GM19468 (cell line): ENCODE data around the gene MAFF.

ENCODE experiments used
- ATAC-seq: cut with Tn5 transposase; IDR thresholded peaks from one replicate; pipeline ENCODE4 v1.9.1; 2021; ENCODE audit warnings: mild to moderate bottlenecking, moderate library complexity, moderate number of reproducible peaks; ENCODE audit not compliant: unreplicated experiment; ENCODE audit errors: extremely low read depth

Gene MAFF

GRCh38 chr22:38202437-38203089, 769 bp downstream of the MAFF start:
- ATAC-seq: no peak

GRCh38 chr22:38203090-38203810, 1.5 kb downstream of the MAFF start:
- no peak for ATAC-seq

DNA sequence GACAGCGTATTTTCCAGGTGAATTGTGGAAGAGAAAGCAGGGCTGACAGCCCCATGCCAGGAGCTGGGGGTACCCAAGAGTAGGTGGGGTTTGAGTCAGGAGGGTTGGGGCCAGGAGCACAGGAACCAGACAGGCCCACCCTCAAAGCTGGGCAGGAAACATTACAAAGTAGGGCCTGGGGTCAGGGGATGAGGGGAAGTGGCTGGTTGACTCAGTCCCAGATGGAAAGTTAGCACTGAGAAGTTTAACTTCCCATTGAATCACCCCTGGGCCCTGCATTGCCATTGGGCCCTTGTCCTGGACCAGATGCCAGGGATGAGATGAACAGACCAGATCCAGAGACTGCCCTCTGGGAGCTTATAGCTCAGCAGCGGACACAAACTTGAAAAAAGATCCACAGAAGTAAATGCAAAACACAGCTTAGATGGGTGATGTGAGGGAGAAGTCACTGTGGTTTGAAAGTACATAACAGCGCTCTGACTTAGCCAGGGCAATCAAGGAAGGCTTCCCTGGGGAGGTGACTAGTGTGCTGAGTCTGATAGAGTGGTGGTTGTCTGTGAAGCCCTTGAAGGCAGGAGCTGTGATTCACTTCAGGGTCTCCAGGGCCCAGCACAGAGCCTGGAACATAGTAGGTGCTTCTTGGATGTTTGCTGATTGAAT, 2.2 kb downstream of the MAFF start:
- no peak for ATAC-seq

- ATAC-seq: no peak
Measured at GRCh38 chr22:38204784-38205183, 3.0 kb downstream of the MAFF start.

DNA sequence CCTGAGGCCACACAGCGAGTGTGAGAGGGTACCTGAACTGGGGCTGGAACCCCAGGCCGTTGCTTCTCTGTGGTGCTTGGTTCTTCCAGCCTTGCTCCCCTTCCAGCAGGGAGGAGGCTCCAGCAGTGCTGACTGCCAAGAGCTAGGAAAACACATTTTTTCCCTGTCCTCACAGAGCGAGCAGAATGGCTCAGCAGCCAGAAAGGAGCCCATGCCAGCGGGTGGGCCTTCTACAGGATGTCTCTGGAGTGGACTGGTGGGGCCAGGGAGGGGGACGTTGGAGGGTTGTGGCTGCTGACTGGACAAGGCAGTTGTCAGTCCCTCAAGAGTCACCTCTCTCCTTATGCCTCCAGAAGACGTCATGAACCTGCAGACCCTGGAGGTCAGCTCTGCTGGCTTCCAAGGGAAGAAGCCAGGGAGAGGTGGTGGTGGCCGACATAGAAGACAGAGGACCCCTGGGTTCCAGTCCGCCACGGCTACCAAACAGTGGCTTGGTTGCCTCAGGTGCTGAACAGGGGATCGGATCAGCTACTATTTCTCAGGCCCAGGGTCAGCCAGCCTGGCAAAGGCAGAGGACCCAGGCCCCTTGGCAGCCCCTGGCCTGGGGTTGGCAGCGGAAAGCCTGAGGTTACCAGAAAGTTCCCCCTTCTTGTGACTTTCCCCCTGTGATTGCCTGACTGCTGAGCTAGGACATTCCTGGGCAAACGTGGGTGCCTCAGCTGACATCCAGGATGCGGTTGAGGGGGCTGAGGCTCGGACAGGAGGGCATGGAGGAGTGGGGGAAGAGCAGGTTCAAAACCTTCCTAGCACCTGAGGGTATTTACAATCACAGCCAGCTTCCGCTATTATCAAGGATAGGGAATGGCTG, 3.7 kb downstream of the MAFF start:
- no peak for ATAC-seq

- ATAC-seq: no peak
Measured at GRCh38 chr22:38207898-38208432, 6.2 kb downstream of the MAFF start.

DNA sequence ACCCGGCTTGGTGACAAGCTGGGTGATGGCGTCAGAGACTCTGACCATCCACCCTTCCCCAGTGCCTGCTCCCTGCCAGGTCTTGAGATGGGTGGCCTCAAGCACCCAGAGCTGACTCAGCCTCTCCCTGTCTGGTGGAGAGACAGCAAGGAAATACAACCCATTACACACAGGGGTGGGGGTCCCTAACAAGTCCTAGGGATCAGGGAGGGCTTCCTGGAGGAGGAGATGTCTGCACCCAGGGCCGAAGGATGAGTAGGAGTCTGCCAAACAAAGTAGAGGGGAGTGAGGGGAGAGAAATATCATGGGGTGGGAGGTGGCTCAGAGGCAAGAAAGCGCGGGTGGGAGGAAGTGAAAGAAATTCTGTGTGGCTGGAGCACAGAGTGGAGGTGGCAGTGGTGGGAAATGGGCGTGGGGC, 6.8 kb downstream of the MAFF start:
- no peak for ATAC-seq

- ATAC-seq: no peak
Measured at GRCh38 chr22:38211556-38211955, 9.8 kb downstream of the MAFF start.

- ATAC-seq: no peak
Measured at GRCh38 chr22:38212442-38212841, 10.6 kb downstream of the MAFF start.

- no peak for ATAC-seq
Measured at GRCh38 chr22:38213319-38213989, 11.7 kb downstream of the MAFF start.

DNA sequence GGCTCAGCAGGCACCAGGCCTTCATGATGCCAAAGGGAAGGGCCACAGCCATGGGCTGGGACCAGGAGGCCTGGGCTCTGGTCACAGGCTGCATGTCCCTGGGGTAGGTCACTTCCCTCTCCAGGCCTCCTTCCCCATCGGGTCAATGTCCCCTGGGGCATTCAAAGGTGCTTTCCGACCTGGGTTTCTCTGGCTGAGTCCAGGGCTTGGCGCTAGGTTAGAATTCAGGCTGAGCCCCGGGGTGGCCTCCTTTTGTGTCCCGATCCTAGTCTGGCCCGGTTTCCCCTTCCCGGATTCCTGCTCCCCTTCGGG, 12.2 kb downstream of the MAFF start:
- ATAC-seq: no peak

- no peak for ATAC-seq
Measured at GRCh38 chr22:38214302-38215056, 12.7 kb downstream of the MAFF start.

DNA sequence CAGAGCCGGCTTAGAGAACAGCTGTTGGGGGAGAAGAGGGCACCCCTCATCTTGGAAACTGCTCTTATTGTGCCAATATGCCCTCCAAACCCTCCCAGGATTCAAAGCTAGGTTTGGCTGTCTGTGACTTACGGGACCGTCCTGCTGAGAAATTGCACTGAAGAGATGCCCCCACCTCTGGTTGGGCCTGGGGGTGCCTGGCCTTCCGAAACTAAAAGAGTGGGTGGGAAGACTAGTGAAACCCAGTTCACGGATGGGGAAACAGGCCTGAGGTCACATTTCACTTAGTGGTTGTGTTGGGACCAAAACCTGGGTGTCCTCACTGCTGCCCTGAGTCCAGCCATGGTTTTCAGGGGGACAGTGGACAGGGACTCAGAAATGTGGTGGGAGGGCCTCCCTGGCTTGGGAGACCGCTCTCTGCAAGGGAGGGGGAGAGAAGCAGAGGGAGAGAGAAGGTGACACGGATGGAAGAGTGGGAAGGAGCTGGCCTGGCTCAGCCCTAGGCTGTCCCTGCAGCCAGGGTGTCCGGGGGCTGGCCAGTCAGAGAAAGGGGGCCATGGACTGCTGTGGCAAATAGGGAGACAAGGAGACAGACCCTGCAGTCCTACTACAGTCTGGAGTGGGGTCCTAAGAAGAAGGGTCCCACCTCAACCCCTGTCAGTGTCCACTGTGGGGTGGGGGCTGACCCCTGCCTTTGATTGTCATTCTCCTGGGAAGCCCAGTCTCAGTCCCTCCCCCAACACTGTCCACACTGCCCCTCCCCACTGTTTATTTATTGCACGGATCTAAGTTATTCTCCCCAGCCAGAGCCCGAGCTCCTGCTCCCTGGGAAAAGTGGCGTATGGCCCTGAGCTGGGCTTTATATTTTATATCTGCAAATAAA, 13.6 kb downstream of the MAFF start:
- no peak for ATAC-seq

GRCh38 chr22:38218661-38219622, 17.1 kb downstream of the MAFF start:
- ATAC-seq: no peak

- no peak for ATAC-seq
Measured at GRCh38 chr22:38219632-38220031, 17.8 kb downstream of the MAFF start.

GRCh38 chr22:38220163-38220562, 18.4 kb downstream of the MAFF start:
- no peak for ATAC-seq
